ENCODE data around the gene THBS4. TPM values are rescaled to one million over a fixed set of nuclear protein-coding genes. Genes with fewer than 3 reads are reported as not detected.

The THBS4 gene
- polyA plus RNA-seq, 1 donor from 2014 or later, result 6.3 TPM

- no peaks in the 10 kb centered on the region for H3K36me3 ChIP-seq (ENCODE audit: insufficient read depth, low read length)
- no peaks in the 10 kb centered on the region for H3K27me3 ChIP-seq (ENCODE audit: insufficient read depth, low read depth, low read length)
- H4K20me1 ChIP-seq (ENCODE audit: insufficient read depth), result no peaks in the 10 kb centered on the region
- no peaks in the 10 kb centered on the region for H3K79me2 ChIP-seq (replicated peaks; ENCODE audit: insufficient read depth, low read length)
- H3K9ac ChIP-seq (ENCODE audit: low read length), result no peak overlapping the region
- no peak overlapping the region for H3K4me3 ChIP-seq (ENCODE audit: low read length)
- H3K4me2 ChIP-seq (ENCODE audit: low read length), result no peak overlapping the region
- no peak overlapping the region for H2AFZ ChIP-seq (ENCODE audit: low read depth, low read length)
- TF ChIP-seq EZH2 (IDR thresholded peaks at IDR 0.05; ENCODE audit: borderline replicate concordance, insufficient read depth, low read length, poor library complexity, severe bottlenecking) (no peak), EP300 (conservative IDR thresholded peaks at IDR 0.05; ENCODE audit: poor library complexity, severe bottlenecking) (no peak), POLR2AphosphoS5 (IDR thresholded peaks at IDR 0.05) (no peak), TAF1 (IDR thresholded peaks at IDR 0.05; ENCODE audit: low read depth) (no peak), RAD21 (conservative IDR thresholded peaks at IDR 0.05) (no peak), CTCF (IDR thresholded peaks at IDR 0.05; ENCODE audit: poor library complexity, severe bottlenecking) (no peak), MXI1 (conservative IDR thresholded peaks at IDR 0.05; ENCODE audit: poor library complexity, severe bottlenecking) (no peak), SMC3 (conservative IDR thresholded peaks at IDR 0.05; ENCODE audit: poor library complexity) (no peak)
- TF ChIP-seq, protein P1, sequence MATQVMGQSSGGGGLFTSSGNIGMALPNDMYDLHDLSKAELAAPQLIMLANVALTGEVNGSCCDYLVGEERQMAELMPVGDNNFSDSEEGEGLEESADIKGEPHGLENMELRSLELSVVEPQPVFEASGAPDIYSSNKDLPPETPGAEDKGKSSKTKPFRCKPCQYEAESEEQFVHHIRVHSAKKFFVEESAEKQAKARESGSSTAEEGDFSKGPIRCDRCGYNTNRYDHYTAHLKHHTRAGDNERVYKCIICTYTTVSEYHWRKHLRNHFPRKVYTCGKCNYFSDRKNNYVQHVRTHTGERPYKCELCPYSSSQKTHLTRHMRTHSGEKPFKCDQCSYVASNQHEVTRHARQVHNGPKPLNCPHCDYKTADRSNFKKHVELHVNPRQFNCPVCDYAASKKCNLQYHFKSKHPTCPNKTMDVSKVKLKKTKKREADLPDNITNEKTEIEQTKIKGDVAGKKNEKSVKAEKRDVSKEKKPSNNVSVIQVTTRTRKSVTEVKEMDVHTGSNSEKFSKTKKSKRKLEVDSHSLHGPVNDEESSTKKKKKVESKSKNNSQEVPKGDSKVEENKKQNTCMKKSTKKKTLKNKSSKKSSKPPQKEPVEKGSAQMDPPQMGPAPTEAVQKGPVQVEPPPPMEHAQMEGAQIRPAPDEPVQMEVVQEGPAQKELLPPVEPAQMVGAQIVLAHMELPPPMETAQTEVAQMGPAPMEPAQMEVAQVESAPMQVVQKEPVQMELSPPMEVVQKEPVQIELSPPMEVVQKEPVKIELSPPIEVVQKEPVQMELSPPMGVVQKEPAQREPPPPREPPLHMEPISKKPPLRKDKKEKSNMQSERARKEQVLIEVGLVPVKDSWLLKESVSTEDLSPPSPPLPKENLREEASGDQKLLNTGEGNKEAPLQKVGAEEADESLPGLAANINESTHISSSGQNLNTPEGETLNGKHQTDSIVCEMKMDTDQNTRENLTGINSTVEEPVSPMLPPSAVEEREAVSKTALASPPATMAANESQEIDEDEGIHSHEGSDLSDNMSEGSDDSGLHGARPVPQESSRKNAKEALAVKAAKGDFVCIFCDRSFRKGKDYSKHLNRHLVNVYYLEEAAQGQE (IDR thresholded peaks at IDR 0.05; ENCODE audit: borderline replicate concordance), result no peak
- H3K9me3 ChIP-seq (ENCODE audit: low read length), result no peaks in the 10 kb centered on the region
- H3F3A ChIP-seq (ENCODE audit: insufficient read depth, low read length, poor library complexity, severe bottlenecking), result no peaks in the 10 kb centered on the region
- no peaks in the 10 kb centered on the region for H3K9me2 ChIP-seq (ENCODE audit: insufficient read depth, low read length)
- H3K27ac ChIP-seq (ENCODE audit: low read length), result no peak overlapping the region
Measured at GRCh38 chr5:80077051-80077714, 42.0 kb downstream of the THBS4 start.

DNA sequence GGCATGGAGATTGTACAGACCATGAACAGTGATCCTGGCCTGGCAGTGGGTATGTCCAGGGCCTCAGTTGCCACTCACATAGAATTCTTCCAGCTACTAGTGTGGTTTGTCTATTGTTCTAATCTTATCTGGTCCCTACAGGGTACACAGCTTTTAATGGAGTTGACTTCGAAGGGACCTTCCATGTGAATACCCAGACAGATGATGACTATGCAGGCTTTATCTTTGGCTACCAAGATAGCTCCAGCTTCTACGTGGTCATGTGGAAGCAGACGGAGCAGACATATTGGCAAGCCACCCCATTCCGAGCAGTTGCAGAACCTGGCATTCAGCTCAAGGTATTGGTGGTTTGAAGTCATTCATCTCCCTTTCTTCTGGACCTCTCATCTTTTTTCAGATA is 43.8 kb downstream of the THBS4 start:
- no peaks in the 10 kb centered on the region for H3K36me3 ChIP-seq (ENCODE audit: insufficient read depth, low read length)
- H3K9me3 ChIP-seq (ENCODE audit: low read length), result no peaks in the 10 kb centered on the region
- TF ChIP-seq POLR2AphosphoS5 (IDR thresholded peaks at IDR 0.05), result no peak
- TF ChIP-seq CTCF (IDR thresholded peaks at IDR 0.05; ENCODE audit: poor library complexity, severe bottlenecking), result no peak
- TF ChIP-seq, protein P1 (IDR thresholded peaks at IDR 0.05; ENCODE audit: borderline replicate concordance), result no peak
- no peak for TF ChIP-seq EP300 (conservative IDR thresholded peaks at IDR 0.05; ENCODE audit: poor library complexity, severe bottlenecking)
- TF ChIP-seq SMC3 (conservative IDR thresholded peaks at IDR 0.05; ENCODE audit: poor library complexity), result no peak
- TF ChIP-seq EZH2 (IDR thresholded peaks at IDR 0.05; ENCODE audit: borderline replicate concordance, insufficient read depth, low read length, poor library complexity, severe bottlenecking), result no peak
- no peak for TF ChIP-seq RAD21 (conservative IDR thresholded peaks at IDR 0.05)
- TF ChIP-seq TAF1 (IDR thresholded peaks at IDR 0.05; ENCODE audit: low read depth), result no peak
- TF ChIP-seq MXI1 (conservative IDR thresholded peaks at IDR 0.05; ENCODE audit: poor library complexity, severe bottlenecking), result no peak
- H3K27ac ChIP-seq (ENCODE audit: low read length), result no peak overlapping the region
- no peak overlapping the region for H3K4me2 ChIP-seq (ENCODE audit: low read length)
- no peak overlapping the region for H3K9ac ChIP-seq (ENCODE audit: low read length)
- no peaks in the 10 kb centered on the region for H4K20me1 ChIP-seq (ENCODE audit: insufficient read depth)
- H2AFZ ChIP-seq (ENCODE audit: low read depth, low read length), result no peak overlapping the region
- no peaks in the 10 kb centered on the region for H3K9me2 ChIP-seq (ENCODE audit: insufficient read depth, low read length)
- no peaks in the 10 kb centered on the region for H3K79me2 ChIP-seq (replicated peaks; ENCODE audit: insufficient read depth, low read length)
- H3K4me3 ChIP-seq (ENCODE audit: low read length), result no peak overlapping the region
- no peaks in the 10 kb centered on the region for H3F3A ChIP-seq (ENCODE audit: insufficient read depth, low read length, poor library complexity, severe bottlenecking)
- H3K27me3 ChIP-seq (ENCODE audit: insufficient read depth, low read depth, low read length), result no peaks in the 10 kb centered on the region
